Trophoblast cell (in vitro differentiated cells and primary cell): ENCODE measurements around the gene ZBTB42.
A peak's percentile ranks its signal among the peaks of the same experiment; 100 is the strongest.

ENCODE experiments used
- DNase-seq, 2 donors: peaks; one replicate each; pipeline ENCODE4 v3.0.0-alpha.2; 2016
- H2AFZ ChIP-seq: 2 replicates; pipeline ENCODE4 v1.6.1; 2013; ENCODE audit warnings: low read length, moderate library complexity, mild to moderate bottlenecking; ENCODE audit not compliant: insufficient read depth, poor library complexity
- H2AK5ac ChIP-seq: 2 replicates; pipeline ENCODE4 v1.6.1; 2013; ENCODE audit warnings: mild to moderate bottlenecking, low read length
- H2BK120ac ChIP-seq: 2 replicates; pipeline ENCODE4 v1.6.1; 2013; ENCODE audit warnings: low read length, mild to moderate bottlenecking, moderate library complexity; ENCODE audit not compliant: insufficient read depth, poor library complexity
- H2BK12ac ChIP-seq: 2 replicates; pipeline ENCODE4 v1.6.1; 2013; ENCODE audit warnings: mild to moderate bottlenecking, low read length, moderate library complexity
- H2BK5ac ChIP-seq: 2 replicates; pipeline ENCODE4 v1.6.1; 2013; ENCODE audit warnings: low read length, low read depth, moderate library complexity, mild to moderate bottlenecking; ENCODE audit not compliant: poor library complexity
- H3K14ac ChIP-seq: 2 replicates; pipeline ENCODE4 v1.6.1; 2013; ENCODE audit warnings: mild to moderate bottlenecking, low read length
- H3K18ac ChIP-seq: 2 replicates; pipeline ENCODE4 v1.6.1; 2013; ENCODE audit warnings: mild to moderate bottlenecking, low read length
- H3K23ac ChIP-seq: 2 replicates; pipeline ENCODE4 v1.6.1; 2013; ENCODE audit warnings: low read length
- H3K27ac ChIP-seq: 2 replicates; pipeline ENCODE4 v1.5.1; 2013; ENCODE audit warnings: low read depth, mild to moderate bottlenecking, inconsistent platforms, low read length, moderate library complexity
- H3K27me3 ChIP-seq: 2 replicates; pipeline ENCODE4 v1.6.1; 2013; ENCODE audit warnings: inconsistent platforms, mild to moderate bottlenecking, low read length, moderate library complexity; ENCODE audit not compliant: insufficient read depth
- H3K36me3 ChIP-seq, 2 experiments: 1 replicate in 1 of 2; 2 replicates in 1 of 2; pipeline ENCODE4 v1.6.1; 2013; ENCODE audit warnings: low read length in 2 of 2, mild to moderate bottlenecking in 2 of 2, moderate library complexity in 1 of 2; ENCODE audit not compliant: insufficient read depth in 2 of 2, control insufficient read depth in 1 of 2
- H3K4ac ChIP-seq: 2 replicates; pipeline ENCODE4 v1.6.1; 2013; ENCODE audit warnings: low read depth, mild to moderate bottlenecking, low read length, moderate library complexity
- H3K4me1 ChIP-seq, 2 experiments: 1 replicate in 1 of 2; 2 replicates in 1 of 2; pipeline ENCODE4 v1.6.1; 2013; ENCODE audit warnings: low read length in 2 of 2, mild to moderate bottlenecking in 2 of 2, moderate library complexity in 1 of 2; ENCODE audit not compliant: insufficient read depth in 2 of 2, control insufficient read depth in 1 of 2
- H3K4me2 ChIP-seq: 2 replicates; pipeline ENCODE4 v1.6.1; 2013; ENCODE audit warnings: inconsistent platforms, mild to moderate bottlenecking, low read length, moderate library complexity
- H3K4me3 ChIP-seq: 2 replicates; pipeline ENCODE4 v1.5.1; 2013; ENCODE audit warnings: mild to moderate bottlenecking, low read depth, low read length, inconsistent platforms
- H3K79me1 ChIP-seq: one replicate; pipeline ENCODE4 v1.6.1; 2013; ENCODE audit warnings: low read length
- H3K79me2 ChIP-seq: 2 replicates; pipeline ENCODE4 v1.6.1; 2013; ENCODE audit warnings: low read length, mild to moderate bottlenecking; ENCODE audit not compliant: control insufficient read depth, insufficient read depth, poor library complexity
- H3K9ac ChIP-seq: 2 replicates; pipeline ENCODE4 v1.6.1; 2013; ENCODE audit warnings: mild to moderate bottlenecking, low read length
- H3K9me3 ChIP-seq: 2 replicates; pipeline ENCODE4 v1.6.1; 2013; ENCODE audit warnings: low read depth, mild to moderate bottlenecking, control low read depth, inconsistent platforms, low read length; ENCODE audit not compliant: insufficient read depth
- H4K12ac ChIP-seq: 2 replicates; pipeline ENCODE4 v1.6.1; 2013; ENCODE audit warnings: low read depth, mild to moderate bottlenecking, low read length, moderate library complexity
- H4K8ac ChIP-seq: 2 replicates; pipeline ENCODE4 v1.6.1; 2013; ENCODE audit warnings: low read depth, mild to moderate bottlenecking, low read length, moderate library complexity
- H4K91ac ChIP-seq: one replicate; pipeline ENCODE4 v1.6.1; 2013; ENCODE audit warnings: low read depth, mild to moderate bottlenecking, low read length, moderate library complexity
- WGBS: extraction: QIAGEN DNeasy Blood & Tissue Kit; methylation state at CpG from one replicate; pipeline ENCODE4 v1.1.7; 2013; ENCODE audit warnings: missing lambda C conversion rate; ENCODE audit not compliant: insufficient read length, insufficient coverage; ENCODE audit errors: extremely low coverage; 5-methylcytosine and 5-hydroxymethylcytosine counted together

The ZBTB42 gene

DNA sequence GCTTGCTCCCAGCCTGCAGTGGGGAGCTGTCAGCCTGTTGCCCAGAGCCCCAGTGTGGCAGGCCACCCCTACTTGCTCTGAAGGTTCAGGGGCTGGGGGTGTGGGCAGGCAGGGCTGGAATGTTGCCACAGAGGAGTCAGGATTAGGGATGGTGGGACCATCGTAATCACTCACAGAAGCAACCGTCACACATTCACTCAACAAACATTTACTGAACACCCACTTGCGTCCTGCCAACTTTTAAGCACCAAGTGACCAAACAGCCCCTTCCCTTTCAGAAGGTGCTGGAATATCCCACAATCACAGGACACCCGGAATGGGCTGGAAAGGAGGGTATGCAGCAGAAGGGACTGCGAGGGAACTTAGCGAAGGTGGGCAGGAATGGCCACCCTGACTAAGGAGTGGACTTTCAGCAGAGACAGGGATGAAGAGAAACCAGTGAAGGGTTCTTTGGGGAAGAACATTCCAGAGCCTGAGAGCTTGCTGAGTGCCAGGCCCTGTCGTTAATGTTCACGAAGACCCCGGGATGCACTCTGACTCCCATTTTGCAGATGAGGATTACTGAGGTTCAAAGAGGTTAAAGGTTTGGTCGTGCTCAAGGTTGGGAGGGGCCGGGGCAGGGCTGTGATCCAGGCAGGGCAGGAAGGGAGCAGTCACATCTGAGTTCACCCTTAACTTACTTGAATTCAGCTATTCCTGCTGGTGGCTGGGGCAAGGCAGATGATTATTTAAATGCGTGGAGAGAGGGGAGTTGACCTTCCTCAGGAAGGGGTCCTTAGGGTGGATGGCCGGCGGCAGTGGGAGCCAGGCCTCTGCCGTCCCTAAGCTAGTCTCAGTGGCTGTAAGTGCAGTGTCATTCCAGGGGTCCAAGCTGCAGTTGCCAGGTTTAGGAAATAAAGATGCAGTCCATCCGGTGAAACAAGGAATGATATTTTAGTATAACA, 2.3 kb upstream of the ZBTB42 start:
- peaks cover 23% of the 10 kb centered on the region for H3K79me2 ChIP-seq
- H2BK5ac ChIP-seq = no peak overlapping the region
- no peak overlapping the region for H3K18ac ChIP-seq
- H2AFZ ChIP-seq = no peak overlapping the region
- H3K9me3 ChIP-seq = peaks cover 7% of the 10 kb centered on the region
- H4K12ac ChIP-seq = no peak overlapping the region
- H3K36me3 ChIP-seq = peaks cover 2 to 6% of the 10 kb centered on the region in 2 experiments
- H3K4me1 ChIP-seq = peaks cover 20 to 27% of the 10 kb centered on the region in 2 experiments
- no peak for DNase-seq
- no peak overlapping the region for H2BK12ac ChIP-seq
- H3K4ac ChIP-seq = no peak overlapping the region
- no CpG with 5 or more reads among the region's 16 CpGs for WGBS
- H3K79me1 ChIP-seq = peaks cover 24% of the 10 kb centered on the region
- H3K9ac ChIP-seq = no peak overlapping the region
- H4K91ac ChIP-seq = no peak overlapping the region
- H2BK120ac ChIP-seq = no peak overlapping the region
- no peak overlapping the region for H3K14ac ChIP-seq
- H3K23ac ChIP-seq = no peak overlapping the region
- H3K4me2 ChIP-seq = no peak overlapping the region
- peak overlapping the region; percentile 27 for H2AK5ac ChIP-seq
- peaks cover 6% of the 10 kb centered on the region for H3K27me3 ChIP-seq
- H4K8ac ChIP-seq = no peak overlapping the region
- H3K4me3 ChIP-seq = no peak overlapping the region
- no peak overlapping the region for H3K27ac ChIP-seq

DNA sequence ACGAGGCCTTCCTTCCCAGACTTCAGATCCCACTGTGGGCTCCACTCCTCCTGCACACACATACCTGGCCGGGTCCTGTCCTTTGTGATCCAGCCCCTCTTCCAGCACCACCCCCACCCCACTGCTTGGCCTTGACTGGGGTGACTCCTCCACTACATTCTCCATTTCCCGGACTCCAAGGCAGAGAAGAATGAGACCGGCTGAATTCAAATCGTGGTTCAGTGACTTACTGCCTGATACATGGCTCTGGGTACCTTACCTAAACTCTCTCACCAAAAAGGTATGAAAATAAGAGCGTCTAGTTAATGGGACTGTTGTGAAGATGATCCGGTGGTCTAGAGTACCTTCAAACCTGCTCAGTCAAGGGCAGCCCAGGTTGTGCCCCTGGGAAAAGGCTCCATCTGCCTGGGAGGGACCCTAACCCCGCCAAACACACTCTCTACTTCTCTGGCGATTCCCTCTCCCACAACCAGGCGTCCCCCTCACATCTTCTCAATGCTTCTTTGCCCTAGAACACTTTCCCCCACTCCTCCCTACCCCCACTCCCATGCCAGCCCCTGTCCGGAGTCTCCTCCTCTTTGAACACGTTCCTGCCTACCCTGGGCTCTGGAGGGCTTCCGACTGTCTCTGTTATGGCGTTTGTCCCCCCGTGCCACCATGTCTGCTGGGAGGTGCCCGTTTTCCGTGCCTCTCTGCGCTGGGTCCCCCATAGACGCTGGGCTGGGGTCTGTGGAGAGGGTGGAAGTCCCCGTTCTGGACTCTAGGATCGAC, 1.5 kb upstream of the ZBTB42 start:
- Histone ChIP-seq H4K12ac (peak overlapping the region; percentile 88), H2BK5ac (no peak overlapping the region), H3K79me2 (peaks cover 16% of the 10 kb centered on the region), H3K9ac (peak overlapping the region; percentile 86), H3K4me3 (peak overlapping the region; percentile 72), H3K79me1 (peaks cover 22% of the 10 kb centered on the region), H2BK12ac (peak overlapping the region; percentile 44), H3K9me3 (peaks cover 7% of the 10 kb centered on the region), H3K4ac (peak overlapping the region; percentile 24), H3K27me3 (peaks cover 6% of the 10 kb centered on the region), H2AFZ (peak overlapping the region; percentile 61), H3K14ac (peak overlapping the region; percentile 58), H3K4me1 (peaks cover 15 to 19% of the 10 kb centered on the region in 2 experiments), H4K91ac (peak overlapping the region; percentile 93), H3K27ac (no peak overlapping the region), H3K23ac (no peak overlapping the region), H4K8ac (peak overlapping the region; percentile 83), H3K36me3 (peaks cover 2 to 6% of the 10 kb centered on the region in 2 experiments), H2BK120ac (peak overlapping the region; percentile 60), H3K4me2 (peak overlapping the region; percentile 85), H2AK5ac (peak overlapping the region; percentile 22), H3K18ac (peak overlapping the region; percentile 35)
- no peak for DNase-seq
- no CpG with 5 or more reads among the region's 21 CpGs for WGBS

DNA sequence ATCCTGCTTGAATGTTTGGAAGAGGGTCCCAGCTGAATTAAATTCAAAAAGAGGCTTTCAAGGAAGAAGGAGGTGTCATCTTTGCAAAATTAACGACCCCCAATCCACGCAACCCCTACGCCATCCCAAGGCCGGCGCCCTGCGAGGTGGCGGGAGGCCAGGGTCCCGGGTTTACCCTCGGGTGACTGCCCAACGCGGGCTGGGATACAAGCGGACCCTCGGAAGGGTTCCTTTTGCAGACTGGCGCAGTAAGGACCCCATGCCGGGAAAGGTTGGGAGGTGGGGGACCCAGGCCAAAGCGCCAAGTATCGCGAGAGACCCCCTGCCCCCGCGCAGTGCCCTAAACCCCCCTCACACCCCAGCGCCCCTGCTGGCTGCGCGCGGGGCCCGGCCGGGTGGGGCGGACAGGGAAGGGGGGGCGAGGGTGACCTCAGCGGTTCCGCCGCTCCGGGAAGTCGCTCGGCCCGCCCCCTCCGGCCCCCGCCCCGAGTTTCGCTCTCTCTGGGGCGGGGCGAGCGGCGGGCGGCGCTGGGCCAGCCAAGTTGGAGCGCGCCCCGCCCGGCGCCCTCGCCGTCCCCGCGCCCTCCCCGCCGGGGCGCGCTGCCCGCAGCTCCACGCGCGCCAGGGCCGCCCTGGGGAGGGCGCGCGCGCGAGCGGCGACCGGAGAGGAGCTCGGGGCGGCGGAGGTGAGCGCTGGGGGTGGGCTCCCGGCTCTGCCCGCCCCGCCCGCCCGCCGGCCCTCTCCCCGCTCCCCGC, 708 bp upstream of the ZBTB42 start:
- Histone ChIP-seq H2AFZ (peak overlapping the region; percentile 58), H3K4me1 (peaks cover 15 to 19% of the 10 kb centered on the region in 2 experiments), H3K9ac (peak overlapping the region; percentile 86), H4K12ac (peak overlapping the region; percentile 88), H3K79me1 (peaks cover 15% of the 10 kb centered on the region), H3K23ac (no peak overlapping the region), H4K91ac (peak overlapping the region; percentile 93), H2BK5ac (no peak overlapping the region), H4K8ac (peak overlapping the region; percentile 83), H2BK120ac (peak overlapping the region; percentile 60), H3K4me2 (peak overlapping the region; percentile 85), H3K36me3 (peaks cover 2 to 6% of the 10 kb centered on the region in 2 experiments), H3K18ac (peak overlapping the region; percentile 35), H2BK12ac (no peak overlapping the region), H3K4me3 (peak overlapping the region; percentile 72), H3K14ac (peak overlapping the region; percentile 58), H3K9me3 (peaks cover 7% of the 10 kb centered on the region), H3K4ac (peak overlapping the region; percentile 24), H3K27me3 (peaks cover 6% of the 10 kb centered on the region), H3K79me2 (peaks cover 9% of the 10 kb centered on the region), H2AK5ac (peak overlapping the region; percentile 22), H3K27ac (peak overlapping the region; percentile 36)
- peak; percentile 61 to 72 for DNase-seq
- no CpG with 5 or more reads among the region's 83 CpGs for WGBS
